WERI-Rb-1 (cell line): Measurements from ENCODE around the gene OPN1SW.

Experiments used
- DNase-seq: peaks from one replicate; pipeline ENCODE4 v3.0.0-alpha.2; 2020
- H3K27ac ChIP-seq: fragments of 250-450 bp; sonication (Bioruptor Pico); 2 replicates; pipeline ENCODE4 v1.5.1; 2020; ENCODE audit warnings: mild to moderate bottlenecking, moderate library complexity
- H3K27me3 ChIP-seq: fragments of 250-450 bp; sonication (Bioruptor Pico); 2 replicates; pipeline ENCODE4 v1.5.1; 2021; ENCODE audit warnings: mild to moderate bottlenecking, low read depth, moderate library complexity; ENCODE audit not compliant: insufficient read depth, severe bottlenecking
- H3K36me3 ChIP-seq: fragments of 250-450 bp; sonication (Bioruptor Pico); 2 replicates; pipeline ENCODE4 v1.5.1; 2020; ENCODE audit warnings: mild to moderate bottlenecking, moderate library complexity
- H3K4me3 ChIP-seq: 2 replicates; pipeline ENCODE4 v1.5.1; 2011; ENCODE audit warnings: low read depth, mild to moderate bottlenecking, control low read depth, low read length
- H3K9me3 ChIP-seq: fragments of 250-450 bp; sonication (Bioruptor Pico); 2 replicates; pipeline ENCODE4 v1.5.1; 2021; ENCODE audit warnings: mild to moderate bottlenecking, moderate library complexity; ENCODE audit not compliant: severe bottlenecking
- TF ChIP-seq, protein P1 (sequence below): IDR thresholded peaks from 2 replicates; pipeline ENCODE4 v1.5.1; 2011; ENCODE audit warnings: low read depth, mild to moderate bottlenecking, control low read depth, inconsistent platforms, low read length

The OPN1SW gene

DNA sequence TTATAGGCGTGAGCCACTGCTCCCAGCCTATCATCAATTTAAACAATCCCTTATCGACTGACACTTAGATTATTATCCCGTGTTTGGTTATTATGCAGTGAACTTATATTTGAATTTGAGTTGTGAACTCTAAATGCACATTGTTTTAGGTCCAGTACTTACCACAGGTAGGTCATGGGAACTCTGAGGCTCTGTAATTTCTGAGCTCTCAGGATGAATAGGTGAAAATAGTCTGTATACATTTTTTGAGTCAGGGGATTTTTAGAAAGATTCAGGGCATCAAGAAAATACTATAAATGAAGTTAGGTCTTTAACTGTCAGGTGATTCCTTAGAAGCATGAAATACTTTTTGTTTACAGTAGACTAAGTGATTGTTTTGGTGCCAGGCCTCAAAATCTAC is 25.0 kb upstream of the OPN1SW start:
- TF ChIP-seq, protein P1, sequence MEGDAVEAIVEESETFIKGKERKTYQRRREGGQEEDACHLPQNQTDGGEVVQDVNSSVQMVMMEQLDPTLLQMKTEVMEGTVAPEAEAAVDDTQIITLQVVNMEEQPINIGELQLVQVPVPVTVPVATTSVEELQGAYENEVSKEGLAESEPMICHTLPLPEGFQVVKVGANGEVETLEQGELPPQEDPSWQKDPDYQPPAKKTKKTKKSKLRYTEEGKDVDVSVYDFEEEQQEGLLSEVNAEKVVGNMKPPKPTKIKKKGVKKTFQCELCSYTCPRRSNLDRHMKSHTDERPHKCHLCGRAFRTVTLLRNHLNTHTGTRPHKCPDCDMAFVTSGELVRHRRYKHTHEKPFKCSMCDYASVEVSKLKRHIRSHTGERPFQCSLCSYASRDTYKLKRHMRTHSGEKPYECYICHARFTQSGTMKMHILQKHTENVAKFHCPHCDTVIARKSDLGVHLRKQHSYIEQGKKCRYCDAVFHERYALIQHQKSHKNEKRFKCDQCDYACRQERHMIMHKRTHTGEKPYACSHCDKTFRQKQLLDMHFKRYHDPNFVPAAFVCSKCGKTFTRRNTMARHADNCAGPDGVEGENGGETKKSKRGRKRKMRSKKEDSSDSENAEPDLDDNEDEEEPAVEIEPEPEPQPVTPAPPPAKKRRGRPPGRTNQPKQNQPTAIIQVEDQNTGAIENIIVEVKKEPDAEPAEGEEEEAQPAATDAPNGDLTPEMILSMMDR: no peak
- H3K36me3 ChIP-seq: no peaks in the 10 kb centered on the region; the same call in 1 of the 2 replicates

DNA sequence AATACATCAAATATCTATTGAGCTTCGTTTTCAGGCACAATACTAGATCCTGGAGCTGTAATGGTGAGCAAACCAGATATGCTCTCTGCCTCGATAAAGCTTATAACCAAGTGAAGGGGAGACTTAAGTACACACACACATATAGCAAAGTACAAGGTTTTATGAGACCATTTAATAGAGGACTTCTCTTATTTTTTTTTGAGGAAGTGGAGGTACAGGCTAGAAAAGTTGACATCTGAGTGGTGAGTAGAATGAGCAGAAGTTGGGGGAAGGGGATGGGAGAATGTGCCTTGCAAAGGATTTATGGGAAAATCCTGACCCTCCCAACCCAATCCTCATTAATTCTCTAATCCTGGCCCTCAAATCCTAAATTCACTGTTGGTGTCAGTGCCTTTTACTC is 23.9 kb upstream of the OPN1SW start:
- DNase-seq: no peak
- TF ChIP-seq, protein P1: no peak

More for the DNA sequence above, 25.0 kb upstream of the OPN1SW start:
- Histone ChIP-seq H3K9me3 (no peaks in the 10 kb centered on the region), H3K27me3 (no peaks in the 10 kb centered on the region), H3K4me3 (no peak overlapping the region), H3K27ac (no peak overlapping the region)
- DNase-seq: no peak

DNA sequence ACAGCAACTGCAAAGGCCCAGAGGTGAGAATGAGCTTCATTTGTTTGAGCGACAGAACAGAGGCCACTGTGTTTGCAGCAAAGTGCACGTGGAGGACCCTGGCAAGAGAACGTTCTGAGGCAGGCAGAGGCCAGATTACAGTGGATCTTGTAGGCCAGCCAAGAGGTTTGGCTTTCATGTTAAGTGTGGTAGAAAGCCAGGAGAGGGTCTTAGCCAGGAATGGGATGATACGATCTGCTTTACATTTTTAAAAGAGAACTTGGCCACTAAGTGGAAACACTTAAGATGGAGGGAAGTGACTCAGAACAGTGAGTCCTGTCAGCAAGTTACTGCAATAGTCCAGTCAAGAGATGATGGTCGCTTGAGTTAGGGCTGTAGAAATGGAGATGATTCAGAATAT is 20.7 kb upstream of the OPN1SW start:
- H3K27ac ChIP-seq: no peak overlapping the region
- TF ChIP-seq, protein P1: no peak
- no peaks in the 10 kb centered on the region for H3K9me3 ChIP-seq
- no peaks in the 10 kb centered on the region for H3K36me3 ChIP-seq
- no peak for DNase-seq
- no peak overlapping the region for H3K4me3 ChIP-seq
- peaks cover 10% of the 10 kb centered on the region for H3K27me3 ChIP-seq

More for the DNA sequence above, 23.9 kb upstream of the OPN1SW start:
- Histone ChIP-seq H3K27me3 (no peaks in the 10 kb centered on the region), H3K36me3 (no peaks in the 10 kb centered on the region), H3K9me3 (no peaks in the 10 kb centered on the region), H3K27ac (no peak overlapping the region), H3K4me3 (no peak overlapping the region)

DNA sequence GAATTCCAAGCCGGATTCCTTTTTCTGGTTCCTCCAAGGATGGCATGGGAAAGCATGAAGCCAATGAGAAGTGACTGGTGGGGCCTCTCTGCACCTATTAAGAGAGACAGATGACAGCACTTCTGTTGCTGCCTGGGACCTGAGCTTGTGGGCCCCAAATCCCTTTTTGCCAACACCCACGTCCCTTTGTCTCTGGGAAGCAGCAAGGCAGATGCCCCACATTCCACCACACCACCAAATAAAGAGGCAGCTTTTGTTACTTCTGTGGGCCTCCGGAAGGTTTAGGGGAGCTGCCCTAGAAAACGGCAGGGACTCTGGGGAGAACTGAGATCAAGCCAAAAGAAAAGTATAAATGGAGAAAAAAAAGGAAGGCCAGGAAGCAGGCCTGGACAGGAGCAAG is 19.5 kb upstream of the OPN1SW start:
- no peak overlapping the region for H3K4me3 ChIP-seq
- peaks cover 16% of the 10 kb centered on the region for H3K27me3 ChIP-seq
- H3K27ac ChIP-seq: no peak overlapping the region
- H3K9me3 ChIP-seq: no peaks in the 10 kb centered on the region
- no peaks in the 10 kb centered on the region for H3K36me3 ChIP-seq
- TF ChIP-seq, protein P1: no peak
- DNase-seq: no peak

DNA sequence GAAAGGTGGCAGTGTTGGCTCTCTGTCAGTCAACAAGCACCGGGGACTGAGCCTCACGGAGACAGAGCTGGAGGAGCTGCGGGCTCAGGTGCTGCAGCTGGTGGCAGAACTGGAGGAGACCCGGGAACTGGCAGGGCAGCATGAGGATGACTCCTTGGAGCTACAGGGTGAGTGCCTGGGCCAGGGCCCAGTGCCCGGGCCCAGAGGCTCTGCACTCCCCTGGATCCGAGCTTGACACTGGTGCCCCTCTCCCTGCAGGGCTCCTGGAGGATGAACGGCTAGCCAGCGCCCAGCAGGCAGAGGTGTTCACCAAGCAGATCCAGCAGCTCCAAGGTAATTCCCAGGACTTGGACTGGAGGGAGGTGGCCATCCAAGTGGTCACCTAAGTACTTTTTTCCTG is 18.8 kb upstream of the OPN1SW start:
- H3K4me3 ChIP-seq: no peak overlapping the region
- DNase-seq: no peak
- TF ChIP-seq, protein P1: no peak
- H3K27me3 ChIP-seq: peaks cover 23% of the 10 kb centered on the region
- H3K27ac ChIP-seq: no peak overlapping the region
- H3K9me3 ChIP-seq: no peaks in the 10 kb centered on the region
- no peaks in the 10 kb centered on the region for H3K36me3 ChIP-seq

DNA sequence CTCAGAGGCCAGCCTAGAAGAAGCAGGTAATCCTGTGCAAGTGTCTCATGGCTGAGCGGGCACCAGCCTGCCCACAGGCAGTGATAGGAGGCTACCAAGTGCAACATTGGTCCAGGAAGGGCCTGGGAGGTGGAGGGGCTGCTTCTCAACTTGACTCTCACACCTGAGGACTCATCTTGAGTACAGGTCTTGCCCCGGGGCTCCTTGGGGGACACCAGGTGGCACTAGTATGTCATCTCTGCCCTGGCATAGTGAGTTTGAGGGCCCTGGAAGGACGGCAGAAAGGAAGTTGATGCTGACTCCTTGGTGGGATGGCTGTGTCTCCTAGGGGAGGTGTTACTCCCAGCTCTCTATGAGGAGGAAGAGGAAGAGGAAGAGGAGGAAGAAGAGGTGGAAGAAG is 18.4 kb upstream of the OPN1SW start:
- Histone ChIP-seq H3K36me3 (no peaks in the 10 kb centered on the region), H3K9me3 (no peaks in the 10 kb centered on the region), H3K4me3 (no peak overlapping the region), H3K27me3 (peaks cover 23% of the 10 kb centered on the region), H3K27ac (no peak overlapping the region)
- no peak for DNase-seq
- TF ChIP-seq, protein P1: peak; percentile 50
